Stimulated activated CD8-positive, alpha-beta memory T cell treated with anti-CD3 and anti-CD28 coated beads, Interleukin-4, amount 100 ng/mL, for 4 hours (primary cell): ENCODE results near the gene PSG1.
"Not testable (repeated sequence)": the region's sequence is repeated elsewhere in the genome, so short reads cannot be mapped to it uniquely, and the experiment has no call there.

Source experiments
- DNase-seq, 2 donors: peaks; one replicate each; pipeline ENCODE4 v3.0.0-alpha.2; 2020; ENCODE audit warnings: low read depth in 2 of 2, low spot score in 1 of 2

Gene PSG1

DNA sequence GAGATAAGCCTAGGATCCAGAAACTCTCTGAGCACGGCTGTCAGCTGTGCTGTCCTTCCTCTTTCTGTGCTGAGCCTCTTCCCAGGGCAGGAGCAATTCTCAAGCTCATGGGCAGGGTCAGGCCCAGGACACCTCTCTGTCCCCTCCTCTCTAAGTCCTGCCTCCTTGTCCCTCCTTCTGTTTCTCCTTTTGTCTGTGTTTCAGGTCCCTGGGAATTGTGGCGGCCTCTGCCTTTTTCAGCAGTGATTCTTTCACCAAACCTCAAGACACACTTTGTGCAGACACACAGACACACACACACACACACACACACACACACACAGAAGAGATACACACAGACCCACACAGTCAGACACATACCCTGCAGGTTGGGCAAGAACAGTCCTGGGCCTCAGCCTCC is at the start of gene PSG1:
Gene PSG1 (minus strand): TSS at position 101 of the 400 bp plus-strand sequence. CDS start 132 bp downstream, outside the sequence.
- no peak for DNase-seq

DNA sequence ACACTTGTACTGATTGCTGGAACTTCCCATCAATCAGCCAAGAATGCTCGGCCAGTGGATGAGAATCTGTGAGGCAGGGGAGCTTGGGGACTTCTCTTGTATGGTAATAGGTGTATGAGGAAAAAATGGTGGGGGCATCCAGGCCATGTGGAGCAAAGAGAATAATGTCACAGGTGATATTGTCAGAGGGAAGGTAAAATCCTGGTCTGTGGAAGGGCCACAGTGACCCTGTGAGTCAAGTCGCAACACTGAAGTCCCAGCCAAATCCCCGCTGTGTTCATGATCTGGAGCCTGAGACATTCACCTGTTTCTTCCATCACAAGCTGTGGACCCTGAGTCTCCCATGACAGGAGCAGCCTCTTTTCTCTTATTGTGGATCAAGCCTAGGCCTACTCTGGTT is 49.4 kb upstream of the PSG1 start:
- no peak for DNase-seq

DNA sequence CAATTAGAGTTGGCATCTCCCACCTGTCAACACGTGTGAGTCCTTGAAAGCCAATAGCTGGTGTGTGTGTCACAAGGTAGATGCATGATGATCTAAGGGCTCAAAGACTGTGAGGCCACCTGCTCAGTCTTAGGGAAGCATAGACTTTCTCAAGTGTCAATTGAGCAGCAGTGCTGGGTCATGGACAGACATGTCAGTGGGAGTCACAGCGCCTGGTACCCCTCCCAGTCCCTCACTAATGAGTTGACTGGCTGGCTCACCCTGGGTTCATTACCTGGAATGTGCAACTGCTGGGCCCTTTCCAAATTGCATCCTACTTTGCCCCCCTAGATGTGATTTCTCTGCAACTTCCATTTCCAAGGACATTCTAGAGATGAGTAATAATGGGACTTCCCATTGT is 47.3 kb upstream of the PSG1 start:
- no peak for DNase-seq

- DNase-seq, result not testable (repeated sequence)
Observed at GRCh38 chr19:42923106-42923505, 43.6 kb upstream of the PSG1 start.

GRCh38 chr19:42920971-42921370 is 41.5 kb upstream of the PSG1 start:
- not testable (repeated sequence) for DNase-seq

DNA sequence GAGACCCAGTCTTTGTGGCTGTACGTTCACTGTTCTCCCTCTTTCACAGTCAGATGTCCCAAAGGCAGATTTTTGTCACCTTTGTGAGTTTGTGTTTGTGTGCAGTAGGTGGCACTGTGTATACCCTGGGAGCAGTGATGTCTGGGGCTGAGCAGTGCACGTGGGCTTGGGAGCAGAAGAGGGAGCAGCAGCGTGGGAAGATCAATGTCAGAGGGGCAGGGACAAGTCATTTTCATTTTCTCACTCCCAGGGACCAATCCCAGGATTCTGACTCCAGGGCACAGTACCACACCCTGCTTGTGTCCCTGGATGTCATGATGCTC is 40.2 kb upstream of the PSG1 start:
- DNase-seq, result no peak

DNA sequence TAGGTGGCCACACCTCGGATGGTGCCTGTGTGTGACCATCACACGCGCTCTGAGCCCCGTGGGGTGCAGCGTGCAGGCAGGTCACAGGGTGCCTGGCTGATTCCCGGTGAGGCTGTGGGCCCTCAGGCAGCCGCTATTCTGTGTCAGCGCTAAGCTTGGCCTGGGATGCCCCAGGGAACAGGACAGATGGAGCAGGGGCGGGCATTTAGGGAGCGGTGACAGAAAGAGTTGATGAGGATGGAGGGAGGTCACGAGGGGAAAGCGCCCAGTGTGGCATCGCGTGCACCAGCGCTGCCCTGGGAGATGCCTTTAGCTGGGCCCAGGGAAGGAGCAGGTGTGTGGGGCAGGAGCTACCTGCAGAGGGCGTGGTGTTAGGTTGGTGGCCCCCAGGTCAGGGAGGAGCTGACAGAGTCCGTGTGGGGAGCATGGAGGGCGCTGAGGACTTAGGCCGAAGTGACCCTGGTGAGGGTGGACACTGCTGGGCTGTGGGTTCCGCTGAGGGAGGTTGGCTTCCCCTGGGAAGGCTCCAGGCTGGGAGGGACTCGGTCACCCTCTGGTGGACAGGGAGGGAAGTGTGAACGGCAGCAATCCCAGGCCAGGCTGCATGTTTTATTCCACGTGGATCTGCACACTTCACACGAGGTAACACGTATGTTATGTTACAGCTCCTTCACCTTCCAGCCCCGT is 39.7 kb upstream of the PSG1 start:
- DNase-seq, result not testable (repeated sequence)

DNA sequence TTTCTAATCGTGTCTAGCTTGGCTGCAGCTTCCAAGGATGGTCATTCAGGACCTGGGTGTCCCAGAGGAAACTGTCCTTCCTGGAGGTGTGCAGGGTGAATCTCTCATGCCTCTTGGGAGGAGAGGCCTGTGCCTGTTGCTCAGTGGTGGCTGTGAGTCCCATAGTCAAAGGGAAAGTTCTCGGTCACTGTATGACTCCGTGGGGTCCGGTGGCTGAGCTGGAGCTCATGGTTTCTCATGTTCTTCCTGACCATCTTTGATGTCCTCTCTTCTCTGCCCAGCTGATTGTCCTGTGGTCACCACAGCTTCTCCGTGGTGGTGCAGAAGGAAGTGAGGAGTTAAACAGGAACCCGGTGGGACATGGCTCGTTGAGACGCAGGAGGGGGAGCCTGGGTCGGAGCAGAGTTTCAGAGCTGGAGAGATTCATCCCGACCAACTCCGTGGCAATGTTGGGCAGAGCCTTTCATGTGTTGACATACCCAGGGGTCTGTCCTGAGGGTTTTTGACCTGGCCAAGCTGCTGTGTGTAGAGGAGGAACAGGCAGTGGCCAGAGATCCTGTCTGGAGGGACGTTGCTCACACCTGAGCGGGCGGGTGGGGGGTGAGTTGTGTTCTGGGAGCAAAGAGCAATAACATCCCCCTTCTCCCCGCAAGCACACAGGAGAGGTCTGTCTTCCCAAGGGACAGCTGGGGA is 39.0 kb upstream of the PSG1 start:
- not testable (repeated sequence) for DNase-seq

- DNase-seq, result not testable (repeated sequence)
Observed at GRCh38 chr19:42917634-42918033, 38.1 kb upstream of the PSG1 start, which contains the start of gene PSG6. Gene PSG6, minus strand, starts transcription at chr19:42917894. Its CDS starts 102 bp downstream, at chr19:42917792.

DNA sequence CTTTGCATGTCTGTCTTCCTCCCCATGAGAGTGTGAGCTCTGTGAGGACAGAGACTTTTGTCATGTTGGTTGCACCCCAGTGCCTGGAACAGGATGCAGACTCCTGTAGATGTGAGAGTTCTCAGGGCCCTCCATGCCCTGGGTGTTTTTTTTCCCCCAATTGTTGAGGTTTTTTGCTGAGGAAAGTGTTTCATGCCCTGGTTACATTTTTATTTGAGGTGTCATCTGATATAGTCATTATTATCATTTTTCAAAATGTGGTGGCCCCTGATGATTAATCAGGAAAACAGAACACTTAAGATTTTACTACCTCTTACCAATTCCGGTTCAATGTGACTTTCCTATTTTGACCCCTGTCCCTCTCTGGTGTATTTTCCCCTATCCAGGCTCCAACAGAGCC is 37.4 kb upstream of the PSG1 start:
- DNase-seq, result not testable (repeated sequence)

- DNase-seq, result not testable (repeated sequence)
Observed at GRCh38 chr19:42913516-42913915, 34.0 kb upstream of the PSG1 start.

DNA sequence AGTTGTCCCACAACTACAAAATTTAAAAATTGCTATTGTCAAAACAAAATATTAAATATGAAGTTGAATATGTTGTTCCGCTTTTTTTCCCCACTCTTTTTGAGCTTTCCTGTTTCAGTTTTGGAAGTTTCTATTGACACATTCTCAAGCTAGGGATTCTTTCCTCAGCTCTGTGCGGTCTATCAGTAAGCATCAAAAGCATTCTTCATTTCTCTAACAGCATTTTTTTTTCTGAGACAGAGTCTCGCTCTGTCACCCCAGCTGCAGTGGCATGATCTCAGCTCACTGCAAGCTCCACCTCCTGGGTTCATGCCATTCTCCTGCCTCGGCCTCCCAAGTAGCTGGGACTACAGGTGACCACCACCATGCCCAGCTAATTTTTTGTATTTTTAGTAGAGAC is 33.4 kb upstream of the PSG1 start:
- DNase-seq, result not testable (repeated sequence)

GRCh38 chr19:42911731-42912130 is 32.2 kb upstream of the PSG1 start:
- DNase-seq, result not testable (repeated sequence)

DNA sequence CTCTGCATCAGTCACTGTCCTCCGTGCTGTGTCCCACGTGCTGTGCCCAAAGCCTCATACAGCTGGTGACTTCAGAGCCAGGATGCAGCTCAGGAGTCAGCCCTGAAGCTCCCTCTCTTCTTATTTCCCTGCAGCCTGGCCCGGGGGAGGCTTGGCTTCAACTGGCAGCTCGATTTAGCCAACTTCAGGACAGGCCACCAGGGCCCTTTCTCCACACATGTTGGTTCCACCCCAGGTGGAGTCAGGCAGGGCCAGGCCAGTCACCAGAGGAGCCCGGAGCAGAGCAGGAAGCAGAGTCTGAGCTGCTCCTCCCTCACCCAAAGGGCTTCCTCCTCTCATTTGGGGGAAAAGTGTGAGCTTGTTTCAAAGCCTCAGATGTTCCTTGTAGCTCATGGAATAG is 26.6 kb upstream of the PSG1 start:
- DNase-seq, result not testable (repeated sequence)

DNA sequence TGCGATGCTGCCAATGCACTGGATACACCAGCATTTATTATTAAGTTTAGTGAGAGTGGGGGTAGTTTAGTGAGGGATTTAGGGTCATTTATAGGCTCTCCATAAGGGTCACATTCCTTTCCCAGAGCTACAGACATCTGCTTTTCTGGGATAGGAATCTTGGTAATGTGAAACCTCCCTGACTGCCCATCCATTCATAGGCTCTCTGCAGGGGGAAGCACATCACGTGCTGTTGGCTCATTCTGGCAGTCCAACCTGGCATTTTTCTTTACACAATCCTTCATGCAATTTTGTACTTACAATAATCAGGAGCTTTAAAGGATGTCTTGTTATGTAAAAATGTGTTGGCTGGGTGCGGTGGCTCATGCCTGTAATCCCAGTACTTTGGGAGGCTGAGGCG is 21.0 kb upstream of the PSG1 start:
- DNase-seq, result not testable (repeated sequence)

GRCh38 chr19:42899674-42900073 is 20.2 kb upstream of the PSG1 start:
- DNase-seq, result not testable (repeated sequence)

DNA sequence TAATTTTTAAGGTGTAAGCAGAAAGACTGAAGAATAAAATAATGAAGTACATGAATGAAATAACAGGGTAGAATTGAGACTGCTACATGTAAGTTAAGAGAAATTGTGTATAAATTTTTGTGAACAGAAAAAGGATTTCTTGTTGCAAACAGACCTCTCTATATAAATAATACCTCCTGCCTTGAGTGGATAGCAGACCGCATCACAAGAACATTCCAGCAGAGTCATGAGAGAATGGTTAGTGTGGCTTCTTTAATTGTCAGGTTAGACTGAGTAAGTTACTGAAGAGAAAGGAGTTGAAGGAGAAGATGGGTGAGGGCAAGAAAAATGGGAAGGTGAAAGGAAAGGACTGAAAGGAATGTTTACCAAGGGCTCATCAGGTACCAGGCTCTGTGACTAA is 19.6 kb upstream of the PSG1 start:
- not testable (repeated sequence) for DNase-seq

DNA sequence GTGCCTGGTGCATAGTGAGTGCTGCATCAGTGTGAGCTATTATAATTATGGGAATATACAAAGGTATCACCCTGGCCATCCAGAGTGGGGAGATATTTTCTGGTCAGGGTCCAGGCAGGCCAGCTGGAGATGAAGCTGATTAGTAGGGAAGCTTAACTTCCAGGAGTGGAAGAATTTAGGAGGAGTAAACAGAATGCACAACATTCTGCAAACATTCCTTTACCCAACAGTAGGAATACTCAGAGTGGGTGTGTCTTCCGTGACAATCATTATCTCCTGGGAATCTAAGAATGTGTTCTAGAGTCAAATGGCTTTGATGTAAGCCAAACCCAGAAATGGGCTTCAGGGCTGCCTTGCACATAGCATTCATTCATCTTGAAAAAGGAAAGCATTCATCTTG is 19.1 kb upstream of the PSG1 start:
- not testable (repeated sequence) for DNase-seq

GRCh38 chr19:42897729-42898128 is 18.2 kb upstream of the PSG1 start:
- not testable (repeated sequence) for DNase-seq

GRCh38 chr19:42890446-42890845 is 10.9 kb upstream of the PSG1 start:
- DNase-seq, result not testable (repeated sequence)

DNA sequence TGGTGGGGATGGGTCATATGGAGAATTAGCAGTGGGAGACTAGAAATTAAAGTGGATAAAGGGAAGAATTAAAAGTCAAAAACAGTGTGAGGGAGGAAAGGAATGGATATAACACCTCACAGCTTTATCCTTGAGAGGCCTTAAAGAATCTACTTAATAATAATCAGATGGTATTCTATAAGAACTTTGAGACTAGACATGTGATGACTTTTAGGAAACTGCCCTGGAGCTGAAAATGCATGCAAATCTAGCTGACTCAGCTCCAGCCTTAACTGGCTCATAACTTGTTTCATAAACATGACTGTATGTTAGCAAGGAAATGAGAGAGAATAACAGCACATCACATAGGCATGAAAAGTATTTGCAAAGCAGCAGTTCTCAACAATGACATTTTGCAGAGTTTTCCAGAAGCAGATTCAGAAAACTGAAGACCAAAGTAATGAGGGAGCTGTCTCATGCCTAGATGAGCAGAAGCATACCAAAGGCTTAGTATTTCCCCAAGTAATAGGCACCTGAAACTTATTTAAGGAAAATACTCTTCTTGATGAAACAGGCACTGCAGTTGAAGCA is 8.4 kb upstream of the PSG1 start:
- not testable (repeated sequence) for DNase-seq

DNA sequence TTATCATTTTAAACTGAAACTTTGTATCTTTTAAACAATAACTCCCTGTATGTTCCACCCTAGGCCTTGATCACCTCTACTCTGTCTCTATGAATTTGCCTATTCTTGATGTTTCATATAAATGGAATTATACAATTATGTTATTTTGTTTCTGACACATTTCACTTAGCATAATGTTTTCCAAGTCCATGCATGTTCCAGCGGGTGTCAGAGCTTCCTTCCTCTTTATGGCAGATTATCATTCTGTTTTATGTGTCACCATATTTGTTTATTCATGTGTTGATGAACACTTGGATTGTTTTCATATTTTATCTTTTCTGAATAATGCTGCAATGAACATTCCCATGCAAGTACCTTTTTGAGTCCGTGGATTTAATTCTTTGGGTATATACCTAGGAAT is 3.2 kb upstream of the PSG1 start:
- not testable (repeated sequence) for DNase-seq
